Measurements from ENCODE around the gene CD59.
"Not testable (repeated sequence)": the region's sequence is repeated elsewhere in the genome, so short reads cannot be mapped to it uniquely, and the experiment has no call there.

The CD59 gene

DNA sequence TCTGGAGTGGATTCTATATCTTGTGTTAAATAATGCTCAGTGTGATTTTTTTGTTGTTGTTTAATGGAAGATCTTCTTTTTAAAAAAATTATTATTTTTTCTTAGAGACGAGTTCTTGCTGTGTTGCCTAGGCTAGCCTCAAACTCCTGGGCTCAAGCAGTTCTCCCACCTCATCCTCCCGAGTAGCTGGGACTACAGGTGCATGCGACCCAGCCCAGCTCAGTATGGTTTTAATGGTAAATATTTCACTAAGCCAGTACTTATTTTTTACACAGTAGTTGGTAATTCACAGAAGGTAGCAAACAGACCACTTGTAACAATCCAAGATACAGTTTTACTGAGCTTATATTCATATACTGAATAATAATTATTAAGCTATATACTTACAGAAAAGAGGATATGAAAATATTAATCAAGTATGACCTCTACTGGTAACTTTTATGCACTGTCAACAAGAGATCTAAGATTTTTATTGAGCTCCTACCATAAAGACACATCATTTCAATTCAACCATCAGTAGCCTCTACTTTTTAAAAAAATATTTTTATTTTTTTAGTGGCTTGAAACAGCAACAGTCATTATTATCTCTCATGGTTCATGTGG, 6.1 kb upstream of the CD59 start:
- no peak for DNase-seq

DNA sequence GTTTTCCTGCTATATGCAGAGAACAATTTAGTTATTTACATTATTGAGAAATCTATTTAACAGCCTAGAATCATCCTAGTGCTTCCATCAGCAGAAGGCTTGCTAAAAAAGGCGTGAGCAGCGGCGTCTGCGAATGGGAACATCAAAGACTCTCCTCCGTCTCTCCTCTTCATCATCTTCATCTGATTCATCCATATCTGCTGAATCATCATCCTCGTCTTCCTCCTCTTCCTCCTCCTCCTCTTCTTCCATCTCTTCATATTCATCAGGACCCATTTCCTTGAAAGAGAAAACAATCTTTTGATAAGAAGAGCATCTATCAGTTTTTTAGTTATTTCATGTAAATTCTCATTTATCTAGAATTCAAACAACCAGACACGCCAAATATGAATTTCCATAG, 5.6 kb upstream of the CD59 start:
- no peak for DNase-seq

- no peak for DNase-seq
Measured at GRCh38 chr11:33737362-33737821, 1.2 kb upstream of the CD59 start.

- DNase-seq: no peak
Measured at GRCh38 chr11:33735271-33736147, 714 bp downstream of the CD59 start.

GRCh38 chr11:33734441-33735270, 1.6 kb downstream of the CD59 start:
- DNase-seq: no peak

DNA sequence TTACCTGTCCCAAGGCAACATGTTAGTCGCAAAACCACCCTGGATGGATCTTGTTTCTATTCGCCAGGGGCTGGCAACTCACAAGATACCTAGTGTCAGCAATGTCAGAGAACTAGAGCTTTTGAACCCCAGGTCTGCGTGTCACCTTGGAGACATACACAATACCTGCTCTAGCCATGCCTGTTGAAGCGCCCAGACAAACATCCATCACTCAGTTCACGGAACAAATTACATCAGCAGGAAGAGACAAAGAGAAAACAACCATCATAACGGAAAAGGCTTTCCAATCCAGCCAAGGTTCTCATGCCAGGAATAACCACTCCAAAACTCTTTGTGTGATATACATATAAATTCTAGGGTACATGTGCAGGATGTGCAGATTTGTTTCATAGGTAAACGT, 2.2 kb downstream of the CD59 start:
- DNase-seq: no peak

DNA sequence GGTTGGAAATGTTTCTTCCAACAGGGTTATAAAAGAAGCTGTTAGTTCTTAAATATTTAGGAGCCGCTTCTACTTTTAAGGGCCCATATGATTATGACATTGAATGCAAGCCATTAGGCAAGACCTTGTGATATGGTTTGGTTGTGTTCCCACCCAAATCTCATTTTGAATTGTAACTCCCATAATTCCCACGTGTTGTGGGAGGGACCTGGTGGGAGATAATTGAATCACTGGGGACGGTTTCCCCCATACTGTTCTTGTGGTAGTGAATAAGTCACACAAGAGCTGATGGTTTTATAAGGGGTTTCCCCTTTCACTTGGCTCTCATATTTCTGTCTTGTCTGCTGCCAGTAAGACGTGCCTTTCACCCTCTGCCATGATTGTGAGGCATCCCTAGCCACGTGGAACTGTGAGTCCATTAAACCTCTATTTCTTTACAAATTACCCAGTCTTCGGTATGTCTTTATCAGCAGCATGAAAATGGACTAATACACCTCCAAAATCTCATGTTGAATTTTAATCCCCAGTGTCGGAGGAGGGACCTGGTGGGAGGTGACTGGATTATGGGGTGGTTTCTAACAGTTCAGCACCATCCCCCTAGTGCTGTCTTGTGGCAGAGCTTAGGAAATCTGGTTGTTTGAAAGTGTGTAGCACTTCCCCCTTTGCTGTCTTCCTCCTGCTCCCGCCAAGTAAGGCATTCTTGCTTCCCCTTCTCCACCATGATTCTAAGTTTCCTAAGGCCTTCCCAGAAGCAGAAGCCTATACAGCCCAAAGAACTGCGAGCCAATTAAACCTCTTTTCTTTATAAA, 4.3 kb downstream of the CD59 start:
- DNase-seq: no peak

- DNase-seq: no peak
Measured at GRCh38 chr11:33730716-33731115, 5.5 kb downstream of the CD59 start.

- not testable (repeated sequence) for DNase-seq
Measured at GRCh38 chr11:33729072-33729664, 7.1 kb downstream of the CD59 start.

- DNase-seq: not testable (repeated sequence)
Measured at GRCh38 chr11:33727539-33727938, 8.7 kb downstream of the CD59 start.

DNA sequence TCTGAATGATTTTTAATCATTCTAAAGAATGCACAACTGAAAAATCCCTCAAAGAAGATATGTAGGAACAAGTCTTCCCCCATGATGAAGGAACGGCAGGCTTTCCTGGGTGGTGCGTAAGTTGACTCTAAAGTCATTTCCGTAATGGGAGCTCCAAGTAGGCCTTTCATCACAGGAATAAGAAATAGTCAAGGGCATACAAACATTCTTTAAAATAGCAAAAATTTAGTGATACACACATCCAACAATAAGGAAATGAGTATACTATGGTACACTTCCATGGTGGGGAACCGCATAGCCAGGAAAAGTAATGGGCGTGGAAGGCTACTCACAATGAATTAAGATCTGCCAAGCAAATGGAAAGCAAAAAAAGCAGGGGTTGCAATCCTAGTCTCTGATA, 10.7 kb downstream of the CD59 start:
- no peak for DNase-seq

- no peak for DNase-seq
Measured at GRCh38 chr11:33724644-33725035, 11.6 kb downstream of the CD59 start.

GRCh38 chr11:33723238-33723881, 12.9 kb downstream of the CD59 start:
- DNase-seq: no peak

- DNase-seq: no peak
Measured at GRCh38 chr11:33722590-33723234, 13.5 kb downstream of the CD59 start.

GRCh38 chr11:33721984-33722383, 14.2 kb downstream of the CD59 start:
- no peak for DNase-seq

DNA sequence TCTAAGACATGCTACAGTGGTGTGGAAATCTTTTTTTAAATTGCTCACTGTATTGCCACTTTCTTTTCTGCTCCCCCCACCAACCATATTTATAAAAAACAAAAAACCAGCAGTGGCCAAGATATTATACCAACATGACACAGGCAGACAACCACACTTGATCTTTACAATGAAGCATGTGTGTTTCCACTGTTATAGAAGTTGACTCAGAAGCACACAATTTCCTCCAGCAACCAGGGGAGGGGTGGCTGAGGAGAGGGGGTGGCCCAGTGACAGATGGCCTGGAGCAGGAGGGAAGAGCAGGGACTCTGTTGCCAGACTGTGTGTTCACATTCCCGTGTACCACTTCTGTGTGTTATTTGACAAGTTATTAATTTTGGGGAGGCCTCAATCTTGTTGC, 14.8 kb downstream of the CD59 start:
- no peak for DNase-seq

DNA sequence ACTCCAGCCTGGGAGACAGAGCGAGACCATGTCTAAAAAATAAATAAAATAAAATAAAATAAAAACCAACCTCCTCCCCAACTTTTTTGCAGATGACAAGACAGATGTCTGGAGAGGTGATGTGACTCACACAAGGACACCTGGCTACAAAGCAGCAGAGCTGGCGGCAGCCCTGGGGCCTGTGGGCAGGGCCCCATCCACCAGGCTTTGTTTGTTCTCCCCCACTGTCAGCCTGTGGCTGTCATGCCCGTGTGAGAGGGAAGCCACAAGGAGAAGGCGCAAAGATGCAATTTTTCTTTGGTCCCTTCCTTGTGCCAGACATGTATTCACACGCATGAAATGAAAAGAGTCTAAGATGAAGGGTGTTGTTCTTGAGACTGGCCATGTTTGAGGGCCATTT, 16.6 kb downstream of the CD59 start:
- DNase-seq: no peak

DNA sequence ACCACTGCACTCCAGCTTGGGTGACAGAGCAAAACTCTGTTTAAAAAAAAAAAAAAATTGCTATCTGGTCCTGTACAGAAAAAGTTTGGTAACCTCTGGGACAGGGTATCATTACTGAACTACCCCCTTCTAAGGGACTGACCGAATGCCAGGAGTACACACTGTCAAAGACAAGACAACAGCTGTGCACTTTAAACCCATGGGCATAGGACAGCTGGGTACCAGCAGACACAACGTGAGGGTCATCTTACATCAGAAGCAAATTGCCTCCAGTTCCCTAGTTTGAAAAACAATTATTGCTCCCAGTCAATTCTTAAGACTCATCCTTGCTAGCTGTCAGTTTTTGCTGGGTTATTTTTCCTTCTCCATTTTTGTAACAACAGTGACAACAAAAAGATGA, 17.8 kb downstream of the CD59 start:
- DNase-seq: no peak

GRCh38 chr11:33716243-33716642, 20.0 kb downstream of the CD59 start:
- DNase-seq: no peak

- DNase-seq: no peak
Measured at GRCh38 chr11:33713856-33714398, 22.3 kb downstream of the CD59 start.

All from 8988T (cell line).